HG03354 (cell line): ENCODE data around the gene IQCH.

Source experiments
- ATAC-seq: cut with Tn5 transposase; IDR thresholded peaks from one replicate; pipeline ENCODE4 v1.9.1; 2021; ENCODE audit warnings: mild to moderate bottlenecking; ENCODE audit not compliant: unreplicated experiment, poor library complexity, severe bottlenecking

The IQCH gene

DNA sequence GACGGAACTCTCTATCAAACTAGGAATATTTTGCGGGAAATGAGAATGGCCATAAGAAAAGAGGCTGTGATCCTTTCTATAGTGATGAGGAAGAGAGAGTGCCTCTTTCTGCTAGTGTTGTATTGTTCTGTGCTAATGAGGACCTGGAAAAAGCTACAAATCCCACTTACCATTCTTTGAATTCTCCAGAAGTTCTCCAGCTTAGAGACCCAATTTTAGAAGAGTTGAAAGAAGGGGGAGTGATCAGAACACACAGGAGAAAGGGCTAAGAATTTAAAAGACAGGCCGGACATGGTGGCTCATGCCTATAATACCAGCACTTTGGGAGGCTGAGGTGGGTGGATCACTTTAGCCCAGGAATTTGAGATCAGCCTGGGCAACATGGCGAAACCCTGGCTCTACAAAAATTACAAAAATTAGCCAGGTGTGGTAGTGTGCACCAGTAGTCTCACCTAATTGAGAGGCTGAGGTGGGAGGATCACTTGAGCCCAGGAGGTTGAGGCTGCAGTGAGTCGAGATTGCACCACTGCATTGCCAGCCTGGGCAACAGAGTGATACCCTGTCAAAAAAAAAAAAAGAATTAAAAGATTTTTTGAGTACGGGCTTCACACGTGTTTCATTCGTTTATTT lies 126.9 kb downstream of the IQCH start:
- no peak for ATAC-seq

DNA sequence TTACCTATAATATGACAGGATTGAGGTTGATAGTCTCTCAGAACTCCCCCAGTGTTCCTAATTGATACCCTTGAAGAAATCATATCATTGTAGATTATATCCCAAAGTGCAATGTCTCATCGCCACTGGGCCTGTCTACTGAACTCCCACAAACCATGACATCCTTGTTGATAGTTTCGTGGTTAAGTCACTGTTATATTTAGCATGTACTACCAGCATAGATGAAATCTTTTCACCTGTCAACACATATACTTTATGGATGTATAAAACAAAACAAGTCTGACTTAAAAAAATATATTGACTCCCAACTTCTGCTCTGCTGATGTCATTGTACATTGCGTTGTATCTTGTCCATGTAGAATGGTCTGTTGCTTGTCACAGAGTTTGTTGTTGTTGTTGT lies 128.1 kb downstream of the IQCH start:
- no peak for ATAC-seq

DNA sequence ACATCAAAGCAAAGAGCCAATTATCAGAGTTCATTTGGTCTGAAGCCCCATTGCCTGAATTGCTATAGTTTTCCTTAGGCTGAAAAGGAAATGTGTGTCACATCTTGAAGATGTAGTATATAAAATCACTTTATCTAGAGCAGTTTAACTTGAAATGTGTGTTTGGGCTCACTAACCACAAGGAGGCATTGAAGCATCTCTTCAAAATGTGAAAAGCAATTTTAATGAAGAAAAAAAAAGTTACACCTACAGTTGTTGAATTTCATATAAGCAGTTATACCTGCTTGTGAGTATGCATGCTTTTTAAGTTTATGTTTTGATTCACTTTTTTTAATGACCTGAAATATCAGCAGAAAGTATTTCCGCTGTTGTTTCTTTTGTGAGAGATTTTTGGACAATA lies 129.3 kb downstream of the IQCH start:
- no peak for ATAC-seq

DNA sequence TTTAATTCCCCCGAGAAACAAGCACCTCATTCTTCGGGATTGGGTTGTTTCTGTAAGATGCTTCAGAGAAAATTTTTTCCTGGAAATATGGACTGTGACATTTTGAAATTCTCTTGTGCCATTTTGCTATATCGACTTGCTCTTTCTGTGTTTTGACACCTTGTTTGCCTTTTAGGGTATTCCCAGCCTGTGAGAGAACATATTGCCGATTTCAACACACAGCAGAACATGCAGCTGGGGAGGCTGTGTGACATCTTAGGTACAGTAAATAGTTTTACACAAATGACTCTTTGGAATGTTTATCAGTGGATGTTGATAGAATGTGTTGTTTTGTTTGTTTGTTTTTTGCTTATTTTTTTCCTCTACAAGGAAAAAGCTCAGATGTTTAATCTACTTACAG lies 130.2 kb downstream of the IQCH start:
- ATAC-seq: no peak

DNA sequence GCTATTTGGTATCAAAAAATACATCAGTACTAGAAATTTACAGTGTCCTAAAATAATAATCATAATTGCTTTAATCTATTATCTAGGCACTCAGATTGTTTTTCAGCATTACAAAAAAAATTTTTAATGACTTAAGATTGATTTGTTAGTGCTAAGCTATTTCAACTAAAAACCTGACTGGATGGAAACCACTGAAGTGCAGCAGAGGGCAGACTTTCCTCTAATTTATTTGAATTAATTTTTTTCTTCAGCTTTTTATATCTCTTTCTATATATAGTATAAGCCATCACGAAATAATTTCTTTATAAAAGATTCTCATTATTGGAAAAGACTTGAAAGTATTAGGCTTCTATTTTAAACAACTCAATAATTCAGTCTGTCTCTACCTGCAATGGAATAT lies 131.4 kb downstream of the IQCH start:
- no peak for ATAC-seq

DNA sequence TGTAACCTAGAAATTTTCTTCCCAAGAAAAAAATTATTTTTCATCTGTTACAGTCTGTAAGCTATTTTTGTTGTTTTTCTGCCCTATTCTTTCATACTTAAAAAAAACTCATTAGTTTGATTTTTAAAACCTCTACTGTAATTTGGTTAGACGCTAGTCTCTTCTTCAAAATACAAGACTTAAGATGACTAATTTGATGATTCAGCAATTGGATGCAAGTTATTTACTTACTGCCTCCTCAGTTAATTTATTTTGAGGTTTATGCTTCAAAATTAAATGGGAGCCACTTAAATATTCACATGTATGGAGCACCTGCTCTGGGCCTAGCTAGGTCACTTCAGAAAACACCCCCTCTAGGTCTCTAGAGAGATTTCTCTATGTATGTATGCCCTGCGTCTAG lies 132.4 kb downstream of the IQCH start:
- ATAC-seq: no peak

DNA sequence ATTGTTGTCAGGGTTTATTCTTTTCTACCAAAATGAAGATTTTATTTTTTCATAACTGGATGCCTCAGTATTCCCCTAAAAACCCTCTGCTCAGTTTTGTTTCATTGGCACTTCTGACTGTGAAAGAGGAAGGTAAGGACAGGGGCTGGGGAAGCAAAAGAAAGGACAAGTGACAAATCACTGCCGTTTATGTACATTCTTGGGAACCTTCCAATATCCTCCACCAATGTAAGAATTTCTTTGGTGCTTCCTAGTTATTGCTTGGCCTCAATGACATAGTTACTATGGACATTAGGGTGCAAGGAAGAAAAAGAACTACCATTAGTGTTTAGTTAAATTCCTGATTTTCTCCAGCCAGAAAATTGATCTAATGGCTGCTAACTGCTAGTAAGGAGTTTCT lies 135.4 kb downstream of the IQCH start:
- no peak for ATAC-seq

DNA sequence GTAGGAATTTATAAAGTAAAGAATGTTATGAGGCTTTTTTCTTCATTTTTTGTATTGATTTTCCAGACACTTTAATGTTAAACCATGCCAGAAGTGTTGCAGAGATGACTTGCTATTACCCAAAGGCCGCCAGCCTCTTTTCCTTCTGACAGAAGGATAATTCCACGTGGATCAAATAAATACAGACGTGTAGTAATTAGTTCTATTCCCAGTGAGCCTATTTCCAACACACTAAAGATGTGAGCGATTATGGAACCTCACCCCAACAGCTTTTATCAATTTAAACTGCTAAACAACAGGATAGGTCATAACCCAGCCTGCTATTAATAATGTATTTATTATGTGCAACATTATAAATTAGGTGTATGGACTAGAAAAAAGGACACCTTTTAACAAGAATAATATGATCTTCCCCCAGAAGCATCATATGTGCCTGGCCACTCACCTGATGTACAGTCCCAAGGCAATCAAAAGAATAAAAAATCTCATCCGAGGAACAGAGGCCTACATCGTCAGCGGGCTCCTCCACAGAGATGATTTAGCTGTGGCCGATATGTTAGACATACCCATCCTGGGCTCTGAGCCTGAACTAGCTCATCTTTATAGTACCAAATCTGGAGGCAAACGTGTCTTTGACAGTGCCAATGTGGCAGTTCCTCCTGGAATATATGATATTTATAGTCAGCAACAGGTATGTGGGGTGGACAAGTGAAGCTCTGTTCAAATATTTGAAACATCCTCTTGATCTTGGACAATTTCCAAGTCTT lies 140.5 kb downstream of the IQCH start:
- ATAC-seq: no peak

DNA sequence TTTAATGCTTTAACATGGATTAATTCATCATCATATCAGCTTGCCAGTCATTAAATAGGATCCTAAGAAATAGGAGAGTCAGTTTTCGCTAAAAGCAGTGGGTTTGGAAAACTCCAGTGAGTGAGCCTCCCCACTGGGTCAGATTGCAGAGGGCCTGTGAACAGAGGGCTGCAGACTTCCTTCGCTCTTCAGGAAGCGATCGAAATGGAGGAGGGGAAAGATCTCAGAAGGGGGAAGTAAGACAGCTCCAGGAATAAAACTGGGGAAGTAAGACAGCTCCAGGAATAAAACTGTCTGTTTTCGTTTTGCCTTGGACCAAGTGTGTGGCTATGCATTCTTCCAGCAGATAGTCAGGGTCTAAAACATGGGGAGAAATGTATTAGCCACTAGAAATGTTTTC lies 141.5 kb downstream of the IQCH start:
- no peak for ATAC-seq

DNA sequence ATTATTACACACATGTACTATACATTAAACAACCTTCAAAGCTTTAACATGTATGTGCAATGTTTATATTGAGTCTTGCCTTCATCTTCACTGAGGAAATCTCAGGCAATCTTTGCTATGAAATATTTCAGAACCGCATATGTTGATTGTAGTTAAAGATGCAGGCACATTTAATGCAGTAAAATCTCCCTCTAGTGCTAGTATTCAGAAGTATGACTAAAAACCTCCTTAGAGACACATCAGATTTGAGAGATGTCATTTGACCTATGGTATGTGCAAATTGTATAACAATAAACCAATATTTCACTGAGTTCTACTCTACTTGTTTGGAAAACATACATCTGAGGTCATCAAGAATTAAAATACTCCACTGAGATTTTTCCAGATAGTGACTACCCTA lies 142.6 kb downstream of the IQCH start:
- no peak for ATAC-seq

DNA sequence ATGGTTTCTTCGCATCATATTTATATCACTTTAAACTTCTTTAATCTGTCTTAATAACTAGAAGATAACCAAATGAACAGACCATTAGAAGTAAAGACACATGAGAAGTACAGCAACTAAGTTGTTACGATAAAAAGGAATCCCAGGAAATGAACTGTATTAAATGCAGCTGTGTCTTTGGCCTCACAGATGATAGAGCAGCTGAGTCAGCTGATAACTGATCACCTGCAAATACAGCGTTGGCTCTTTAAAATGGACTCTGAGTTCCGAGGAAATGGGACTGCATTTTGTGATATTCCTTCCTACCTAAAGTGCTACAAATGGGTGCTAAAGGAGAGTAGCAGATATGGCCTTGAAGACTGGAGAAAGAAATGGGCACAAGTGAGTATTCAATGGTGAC lies 145.3 kb downstream of the IQCH start:
- no peak for ATAC-seq

DNA sequence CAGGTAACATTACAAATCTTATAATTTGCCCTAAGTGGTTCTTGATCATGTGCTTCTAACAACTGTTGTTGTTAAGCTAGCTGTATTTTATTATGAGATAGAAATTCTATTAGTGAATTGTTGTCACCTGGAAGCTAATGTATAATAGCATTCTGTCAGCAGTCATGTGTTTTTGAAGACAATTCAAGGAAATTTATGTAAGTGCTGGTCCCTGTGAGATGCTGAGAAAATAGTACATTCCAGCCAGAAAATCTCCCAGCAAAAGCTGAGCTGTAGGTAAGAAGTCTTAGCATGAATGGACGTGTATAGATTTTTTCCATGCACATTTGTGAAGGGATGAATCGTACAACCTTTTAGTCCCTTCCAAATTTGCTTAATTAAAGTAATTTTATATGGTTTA lies 146.3 kb downstream of the IQCH start:
- ATAC-seq: no peak

DNA sequence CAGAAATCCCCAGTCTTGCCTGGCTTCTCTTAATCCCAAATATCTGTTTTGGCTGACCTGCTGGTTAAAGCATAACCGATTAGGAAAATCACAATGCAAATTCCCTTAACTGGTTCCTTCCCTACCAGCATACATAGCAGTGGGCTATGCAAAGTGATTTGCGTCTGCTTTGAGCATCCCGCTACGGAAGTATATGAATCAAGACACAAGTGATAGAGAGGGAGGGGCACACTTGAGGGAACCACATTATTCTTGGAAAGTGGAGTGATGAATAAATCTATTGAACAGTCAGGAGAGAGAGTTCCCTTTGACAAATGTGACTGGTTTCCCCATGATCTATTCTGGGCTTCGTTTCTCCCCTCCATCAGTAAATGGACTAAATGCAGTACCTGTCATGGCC lies 146.8 kb downstream of the IQCH start:
- ATAC-seq: no peak

DNA sequence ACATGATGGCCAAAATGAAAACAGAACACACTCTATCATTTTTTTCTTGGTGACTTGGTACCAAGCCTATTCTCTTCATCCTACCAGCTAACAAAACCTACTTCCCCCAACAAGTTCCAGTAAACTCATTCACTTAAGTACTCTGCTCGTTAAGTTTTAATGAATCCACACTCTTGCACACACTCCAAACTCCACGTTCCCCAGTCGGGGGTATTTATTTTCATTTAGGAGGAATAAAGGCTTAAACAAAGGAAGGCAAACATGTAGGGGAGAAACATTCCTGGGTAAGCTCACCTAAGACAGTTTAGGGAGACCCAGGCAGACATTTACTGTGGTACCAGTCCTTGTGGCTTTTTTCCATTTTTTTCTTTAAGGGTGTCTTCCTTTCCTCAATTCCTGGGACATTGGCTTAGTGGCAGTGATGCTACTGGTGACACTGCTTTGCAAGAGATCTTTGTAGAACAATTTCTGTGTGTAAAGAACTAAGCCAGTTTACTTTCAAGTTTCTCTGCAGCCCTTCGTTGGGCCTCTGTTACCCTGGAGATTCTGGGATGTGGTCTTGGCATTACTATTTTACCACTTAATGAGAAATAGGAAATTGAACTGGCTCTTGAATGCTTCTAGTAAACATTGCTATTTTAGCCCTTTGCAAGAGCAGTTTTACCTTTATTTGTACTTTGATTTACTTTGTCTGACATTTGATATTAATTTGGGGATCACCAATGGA lies 149.0 kb downstream of the IQCH start:
- no peak for ATAC-seq

DNA sequence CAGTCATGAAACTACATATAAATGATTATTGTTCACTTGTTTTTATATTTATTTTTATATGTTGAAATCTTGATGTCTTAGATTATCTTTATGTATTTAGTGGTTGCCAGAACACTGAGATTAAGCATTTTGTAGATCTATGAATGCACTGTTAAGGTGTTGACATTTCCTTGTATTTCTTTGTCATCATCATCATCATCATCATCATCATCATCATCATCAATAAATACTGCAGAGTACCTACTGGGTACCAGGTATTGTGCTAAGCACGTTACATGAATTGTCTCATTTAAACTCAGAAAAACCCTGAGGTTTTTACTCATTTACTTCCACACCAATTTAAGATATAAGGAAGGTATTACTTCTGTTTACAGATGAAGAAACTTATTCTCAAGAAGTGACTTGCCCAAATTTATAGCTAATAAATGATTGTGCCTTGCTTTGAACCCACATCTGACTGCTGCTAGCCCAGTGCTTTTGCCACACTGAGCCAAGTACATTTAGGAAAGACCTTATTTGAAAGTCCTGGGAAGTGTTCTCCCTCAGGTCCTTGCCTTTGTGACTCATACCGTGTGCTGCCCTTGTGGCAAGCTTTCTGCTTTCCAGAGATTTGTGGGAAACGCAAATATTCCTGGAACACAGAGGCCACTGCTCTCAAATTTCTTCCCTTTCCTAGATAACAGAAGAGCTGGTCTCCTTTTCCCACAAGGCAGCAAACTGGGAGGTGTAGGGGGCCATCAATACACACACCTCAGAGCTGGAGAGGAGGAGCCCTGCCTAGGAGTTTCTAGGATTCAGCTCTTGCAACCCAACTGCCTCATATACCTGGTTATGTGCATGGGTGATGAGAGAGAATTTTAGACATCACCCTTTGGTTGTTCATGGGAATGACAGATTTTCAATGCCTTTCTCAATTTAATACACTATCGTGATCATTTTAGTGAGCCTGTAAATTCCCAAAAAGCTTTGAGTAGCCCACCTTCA lies 150.9 kb downstream of the IQCH start:
- no peak for ATAC-seq

DNA sequence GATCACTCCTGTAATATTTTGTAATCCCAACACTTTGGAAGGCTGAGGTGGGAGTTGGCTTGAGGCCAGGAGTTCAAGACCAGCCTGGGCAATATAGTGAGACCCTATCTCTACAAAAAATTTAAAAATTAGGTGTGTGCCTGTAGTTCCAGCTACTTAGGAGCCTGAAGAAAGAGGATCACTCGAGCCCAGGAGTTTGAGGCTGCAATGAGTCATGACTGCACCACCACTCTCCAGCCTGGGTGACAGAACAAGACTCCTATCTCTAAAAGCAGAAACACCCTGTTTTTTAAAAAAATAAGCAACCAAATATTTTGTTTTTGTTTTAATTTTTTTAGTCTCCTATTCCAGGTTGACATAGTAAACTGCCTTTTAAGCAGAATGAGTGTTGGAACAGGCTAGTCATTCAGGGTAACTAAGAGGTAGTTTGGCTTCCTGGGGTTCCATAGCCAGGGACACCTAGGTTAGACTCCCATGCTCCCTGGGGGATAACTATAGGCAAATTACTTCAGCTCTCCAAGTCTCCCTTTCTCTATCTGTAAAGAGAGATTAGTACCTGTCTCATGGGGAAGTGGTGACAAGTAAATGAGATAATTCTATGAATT lies 151.8 kb downstream of the IQCH start:
- no peak for ATAC-seq

DNA sequence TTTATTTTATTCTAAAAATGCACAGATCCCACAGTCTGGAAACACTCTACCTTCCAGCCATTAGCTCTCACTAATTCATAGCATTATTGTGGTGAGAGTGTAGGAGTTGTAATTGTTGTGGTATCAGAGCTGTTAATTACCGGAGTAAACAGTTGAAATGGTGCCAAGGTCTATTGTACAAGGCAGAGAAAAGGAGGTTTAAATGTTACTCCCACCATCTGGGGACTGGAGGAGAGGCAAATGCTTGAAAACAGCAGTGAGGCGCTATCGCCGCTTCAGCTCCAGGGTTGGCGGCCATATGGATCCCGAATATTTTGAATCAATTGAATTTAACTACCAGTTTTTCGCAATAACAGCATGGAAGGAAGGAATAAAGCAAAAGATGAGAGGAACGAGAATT lies 153.2 kb downstream of the IQCH start:
- ATAC-seq: no peak

DNA sequence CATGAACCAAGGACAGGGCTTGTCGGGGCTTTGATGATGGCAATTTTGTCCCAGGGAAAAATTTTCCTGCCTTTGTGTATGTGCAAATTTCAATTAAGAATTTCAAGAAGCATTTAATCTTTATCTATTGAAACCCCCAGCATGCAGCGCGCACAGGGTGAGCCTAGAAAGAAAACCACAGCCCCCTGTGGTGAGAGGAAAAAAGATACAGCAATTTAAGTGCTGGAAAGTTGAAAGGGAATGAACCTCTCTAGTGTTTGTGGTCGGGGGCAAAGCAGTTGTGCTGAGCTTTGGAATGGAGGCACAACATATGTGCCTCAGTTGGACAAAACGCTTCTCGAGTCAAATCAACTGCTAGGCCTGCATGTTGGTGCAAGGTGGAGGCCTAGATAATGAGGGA lies 154.6 kb downstream of the IQCH start:
- ATAC-seq: no peak

DNA sequence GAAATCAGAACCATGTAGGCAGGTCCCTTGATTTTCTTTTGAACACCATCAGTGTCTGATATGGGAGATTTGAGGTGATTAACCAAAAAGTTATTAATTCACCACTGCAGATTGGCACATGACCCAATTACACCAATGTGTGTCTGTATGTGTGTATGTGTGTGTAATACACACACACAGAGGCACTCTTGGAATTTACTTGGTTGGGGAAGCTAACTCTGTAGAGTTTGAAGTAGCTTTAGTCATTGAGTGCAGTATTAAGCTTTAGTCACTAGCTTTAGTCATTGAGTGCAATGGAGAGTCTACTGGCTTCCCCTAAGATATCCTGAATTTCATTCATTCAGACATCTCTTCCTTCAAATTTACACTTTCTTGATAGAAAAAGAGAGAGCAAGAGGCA lies 156.9 kb downstream of the IQCH start:
- no peak for ATAC-seq
